Bone marrow (tissue), 2 donors: ENCODE measurements around the gene FAM156A.
"Not testable (repeated sequence)": the region's sequence is repeated elsewhere in the genome, so short reads cannot be mapped to it uniquely, and the experiment has no call there.

Source experiments
- DNase-seq, 2 donors: peaks; one replicate each; lab custom pipeline; 2025; lab: John Stamatoyannopoulos, UW

FAM156A gene, protein sequence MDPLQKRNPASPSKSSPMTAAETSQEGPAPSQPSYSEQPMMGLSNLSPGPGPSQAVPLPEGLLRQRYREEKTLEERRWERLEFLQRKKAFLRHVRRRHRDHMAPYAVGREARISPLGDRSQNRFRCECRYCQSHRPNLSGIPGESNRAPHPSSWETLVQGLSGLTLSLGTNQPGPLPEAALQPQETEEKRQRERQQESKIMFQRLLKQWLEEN

GRCh38 chrX:52958113-52958959 lies at the start of gene FAM156A:
Gene FAM156A, minus strand, starts transcription at chrX:52958518. Its CDS starts 9,930 bp downstream, at chrX:52948588.
- not testable (repeated sequence) for DNase-seq

- DNase-seq: no peak
Measured at GRCh38 chrX:53005327-53005726, 47.0 kb upstream of the FAM156A start.

DNA sequence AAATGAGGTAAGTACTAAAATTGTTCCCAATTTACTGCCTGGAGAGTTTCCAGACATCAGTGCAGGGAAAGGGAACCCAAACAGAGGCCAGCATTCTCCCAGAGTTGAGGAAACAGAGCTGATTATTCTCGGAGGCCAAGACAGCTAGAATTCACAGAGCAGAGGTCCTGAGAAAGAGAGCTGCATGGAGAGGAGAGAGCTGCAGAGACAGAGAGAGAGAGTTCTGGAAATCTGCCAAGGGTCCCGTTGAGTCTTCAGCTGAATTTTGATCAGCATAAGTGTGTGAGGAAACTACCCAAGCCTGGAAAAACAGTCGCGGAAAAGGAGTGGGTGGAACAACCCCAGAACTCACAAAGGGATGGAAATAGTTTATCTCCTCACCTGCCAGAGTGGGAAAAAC lies 46.5 kb upstream of the FAM156A start:
- DNase-seq: no peak

DNA sequence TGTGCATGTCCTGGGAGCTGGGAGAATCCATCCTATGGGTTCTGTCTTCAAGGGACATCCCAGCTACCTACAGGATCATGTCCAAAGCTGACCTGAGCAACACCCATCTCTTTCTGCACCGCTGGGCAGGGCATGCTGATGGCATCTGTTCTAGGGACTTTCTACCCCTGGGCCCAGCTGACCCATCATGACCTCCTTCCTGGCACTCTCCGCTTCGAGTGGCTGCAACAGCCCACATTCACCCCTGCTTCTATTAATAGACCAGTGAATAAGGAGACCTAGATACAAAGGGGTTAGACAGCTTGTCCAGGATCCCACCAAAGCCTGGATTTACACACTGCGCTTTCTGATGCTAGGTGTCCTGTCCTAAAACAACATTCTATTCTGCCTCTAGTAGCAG lies 45.7 kb upstream of the FAM156A start:
- no peak for DNase-seq

- DNase-seq: no peak
Measured at GRCh38 chrX:53003111-53003510, 44.8 kb upstream of the FAM156A start.

GRCh38 chrX:53001958-53002357 lies 43.6 kb upstream of the FAM156A start:
- no peak for DNase-seq

DNA sequence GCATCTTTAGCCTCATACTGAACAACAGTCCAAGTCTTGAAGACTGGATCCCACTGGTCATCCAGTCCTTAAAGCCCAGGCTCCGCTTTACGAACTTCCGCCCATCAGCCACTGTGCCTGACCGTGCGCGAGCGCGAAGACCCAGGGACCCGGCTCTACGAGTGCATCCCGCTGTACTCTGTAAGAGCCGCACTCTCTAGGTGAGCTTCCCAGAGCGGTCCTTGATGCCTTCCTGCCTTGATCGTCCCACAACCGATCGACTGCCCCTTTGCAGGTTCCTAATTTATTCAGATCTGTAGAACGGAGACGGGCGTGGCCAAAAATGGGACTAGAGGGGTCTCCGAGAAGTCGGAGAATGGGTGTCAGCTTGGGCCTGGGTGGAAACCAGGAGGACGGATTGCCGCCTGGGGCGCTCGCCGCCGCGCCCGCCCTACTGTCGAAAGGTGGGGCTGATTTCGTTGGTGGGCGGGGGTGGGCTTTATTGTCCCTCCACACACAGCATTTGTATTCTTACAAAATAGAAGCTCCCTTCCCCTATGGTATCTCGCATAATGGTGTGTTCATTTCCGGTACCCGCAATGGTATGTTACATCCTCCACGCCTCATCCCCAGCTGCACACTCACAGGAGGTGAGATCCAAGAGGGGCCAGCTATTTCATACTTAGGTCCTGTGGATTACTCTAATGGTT lies 42.3 kb upstream of the FAM156A start:
- peak in 1 of 2 donors; percentile 0 for DNase-seq

GRCh38 chrX:52995987-52996331 lies 37.6 kb upstream of the FAM156A start:
- no peak for DNase-seq

GRCh38 chrX:52995135-52995986 lies 37.0 kb upstream of the FAM156A start:
- peak; percentile 81 to 90 for DNase-seq

DNA sequence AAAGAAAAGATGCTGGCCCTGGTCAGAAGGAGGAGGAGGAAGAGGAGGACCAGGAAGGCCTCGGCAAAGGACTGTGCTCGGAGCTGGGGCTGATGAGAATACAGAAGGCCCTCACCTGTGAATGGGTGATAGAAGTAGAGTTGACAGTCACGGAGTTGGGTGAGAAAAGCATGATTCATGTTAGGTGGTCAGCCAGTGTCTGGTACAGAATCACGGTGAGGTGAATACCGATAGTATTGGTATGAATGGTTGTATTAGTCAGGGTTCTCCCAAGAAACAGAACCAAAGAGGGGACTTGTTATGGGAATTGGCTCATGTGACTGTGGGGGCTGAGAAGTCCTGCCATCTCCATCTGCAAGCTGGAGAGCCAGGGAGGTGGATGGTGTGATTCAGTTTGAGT lies 32.5 kb upstream of the FAM156A start:
- no peak for DNase-seq

DNA sequence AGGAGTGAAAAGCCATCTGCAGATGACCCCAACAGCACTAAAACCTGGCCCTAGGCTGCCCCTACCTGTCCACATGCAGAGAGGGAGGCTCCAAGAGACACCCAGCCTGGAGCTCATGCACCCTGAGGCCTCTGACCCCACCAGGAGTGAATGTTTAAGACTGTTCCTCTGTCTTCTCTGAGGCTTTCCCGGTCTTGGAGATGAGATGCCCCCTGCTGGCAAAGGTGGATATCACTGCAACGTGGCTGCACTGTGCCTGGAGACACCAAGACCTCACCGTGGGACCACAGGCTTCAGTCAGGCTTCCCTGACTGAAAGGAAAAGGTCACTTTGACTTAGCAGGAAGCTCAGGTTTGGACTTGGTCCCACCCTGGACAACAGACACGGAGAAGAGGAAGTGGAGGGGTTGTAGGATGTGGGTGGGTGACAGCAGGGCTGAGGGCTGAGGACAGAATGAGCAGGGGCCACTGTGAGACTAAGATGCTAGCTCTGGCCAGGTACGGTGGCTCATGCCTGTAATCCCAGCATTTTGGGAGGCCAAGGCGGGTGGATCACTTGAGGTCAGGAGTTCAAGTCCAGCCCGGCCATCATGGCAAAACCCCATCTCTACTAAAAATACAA lies 31.8 kb upstream of the FAM156A start:
- peak; percentile 0 to 1 for DNase-seq

DNA sequence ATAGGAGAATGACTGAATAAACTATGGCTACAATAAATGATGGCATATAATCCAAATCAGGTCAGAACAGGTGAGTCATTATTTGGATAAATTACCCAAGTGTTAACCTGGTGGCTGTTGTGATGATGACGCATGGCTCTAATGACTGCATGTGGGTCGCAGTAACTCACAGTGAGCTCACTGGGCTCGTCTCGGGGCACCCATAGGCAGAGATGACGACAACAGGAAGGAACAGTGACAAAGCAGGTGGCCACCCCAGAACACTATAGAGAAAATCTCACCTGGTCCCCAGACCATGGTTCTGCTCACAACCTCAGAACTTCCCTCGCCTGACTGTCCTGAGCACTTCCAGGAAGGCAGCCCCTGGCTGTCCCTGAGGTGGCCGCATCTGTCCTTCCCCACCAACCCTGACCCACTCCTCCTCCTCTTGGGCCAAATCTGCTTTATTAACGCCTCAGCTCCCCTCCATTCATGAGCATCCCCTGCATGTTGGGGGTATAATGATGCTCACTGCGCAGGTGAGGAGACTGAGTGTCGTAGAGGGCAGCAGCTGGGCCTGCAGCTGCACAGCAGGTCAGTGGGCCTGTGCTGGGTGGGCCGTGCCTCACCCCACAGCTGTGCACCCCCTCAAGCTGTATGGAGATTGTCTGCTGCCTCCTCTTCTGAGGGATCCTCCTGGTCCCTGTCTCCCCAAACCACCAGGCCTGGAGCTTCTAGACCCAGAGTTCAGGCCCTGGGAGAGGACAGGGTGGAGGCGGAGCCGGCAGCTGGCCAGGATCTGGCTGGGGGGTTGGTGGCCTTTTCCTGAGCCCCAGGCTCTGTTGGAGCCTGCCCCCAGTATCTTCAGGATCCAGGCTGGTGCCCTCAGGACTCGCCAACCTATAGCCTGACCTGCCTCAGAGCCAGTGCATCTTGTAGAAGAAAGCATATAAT lies 30.9 kb upstream of the FAM156A start:
- no peak for DNase-seq

DNA sequence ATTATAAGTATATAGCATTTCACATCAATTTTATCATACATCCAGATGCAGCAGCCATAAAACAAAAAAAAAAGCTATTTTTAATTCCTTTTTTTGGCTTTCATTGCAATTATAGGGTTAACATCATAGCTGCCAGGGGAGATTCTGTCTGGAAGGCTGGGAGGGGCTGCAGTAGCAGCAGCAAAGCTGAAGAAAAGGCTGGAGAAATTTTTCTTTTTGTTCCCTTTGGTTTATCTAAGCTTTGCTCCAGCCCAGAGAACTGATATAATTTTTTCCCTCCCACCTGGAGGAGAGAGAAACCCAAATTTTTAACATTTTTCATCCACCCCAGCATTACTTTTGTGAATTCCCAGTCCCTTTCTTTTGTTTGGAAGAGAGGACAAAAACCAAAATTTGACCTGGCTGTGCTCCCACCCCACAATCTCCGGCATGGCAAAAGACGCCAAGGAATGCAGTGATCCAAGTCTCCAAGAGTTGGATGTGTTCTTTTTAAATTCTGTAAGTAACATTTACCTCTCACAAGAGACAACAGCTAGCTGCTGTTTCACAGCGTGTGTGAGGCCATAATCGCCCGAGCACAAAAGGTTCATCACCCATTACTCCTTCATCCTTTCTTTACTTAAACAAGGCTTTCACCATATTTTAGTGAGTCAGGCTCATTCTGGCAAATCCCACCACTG lies 25.1 kb upstream of the FAM156A start:
- DNase-seq: no peak

DNA sequence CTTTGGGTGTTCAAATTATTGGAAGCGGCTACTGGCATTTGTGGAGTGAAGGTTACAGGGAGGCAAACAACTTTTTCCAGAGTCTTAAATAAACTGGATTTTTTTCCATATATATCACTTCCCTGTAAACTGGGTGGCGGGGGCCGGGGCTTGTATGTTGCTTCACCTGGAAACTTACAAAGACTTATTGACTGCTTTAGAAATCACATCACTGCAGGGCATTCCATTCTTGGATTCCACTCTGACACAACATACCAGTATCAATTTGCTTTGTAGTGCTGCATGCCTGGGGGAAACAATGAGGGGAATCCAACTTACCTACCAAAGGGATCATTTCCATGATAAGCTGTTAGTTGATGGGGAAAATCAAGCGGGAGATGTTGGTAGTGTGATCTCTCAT lies 21.7 kb upstream of the FAM156A start:
- DNase-seq: no peak

DNA sequence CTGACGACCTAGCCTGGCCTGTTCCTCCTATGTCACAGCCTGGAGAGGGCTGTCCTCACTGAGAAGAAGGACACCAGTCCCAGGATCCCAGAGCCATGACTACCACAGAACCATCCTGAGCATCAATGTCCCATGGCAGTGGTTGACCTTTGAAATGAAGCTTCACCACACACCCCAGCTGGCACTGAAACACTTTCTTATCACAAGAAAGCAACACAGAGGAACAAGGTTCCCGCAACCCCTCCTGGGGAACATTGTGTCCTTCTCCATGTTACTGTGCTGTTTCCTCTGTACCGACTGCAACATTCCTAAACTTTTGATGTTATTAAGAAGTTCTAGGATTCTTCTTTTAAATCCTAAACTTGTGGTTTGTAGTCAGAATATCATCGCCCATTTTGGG lies 21.2 kb upstream of the FAM156A start:
- no peak for DNase-seq

DNA sequence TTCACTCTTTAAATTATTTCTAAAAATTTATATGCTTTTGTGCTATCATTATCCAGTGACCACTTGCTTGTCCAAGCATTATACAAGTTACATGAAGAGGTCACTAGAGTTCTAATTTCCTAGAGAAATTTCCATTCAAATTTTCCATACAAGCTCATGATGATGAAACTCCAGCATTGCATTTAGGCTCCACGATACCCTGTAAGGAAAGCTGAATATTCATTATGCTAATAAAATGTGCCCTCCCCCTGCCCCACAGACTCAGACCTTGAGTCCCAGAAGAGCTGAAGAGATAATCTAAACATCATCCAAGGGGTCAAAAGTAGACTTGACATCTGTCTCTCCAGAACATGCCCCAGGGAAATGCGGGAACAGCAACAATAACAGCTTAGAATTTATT lies 19.6 kb upstream of the FAM156A start:
- no peak for DNase-seq

DNA sequence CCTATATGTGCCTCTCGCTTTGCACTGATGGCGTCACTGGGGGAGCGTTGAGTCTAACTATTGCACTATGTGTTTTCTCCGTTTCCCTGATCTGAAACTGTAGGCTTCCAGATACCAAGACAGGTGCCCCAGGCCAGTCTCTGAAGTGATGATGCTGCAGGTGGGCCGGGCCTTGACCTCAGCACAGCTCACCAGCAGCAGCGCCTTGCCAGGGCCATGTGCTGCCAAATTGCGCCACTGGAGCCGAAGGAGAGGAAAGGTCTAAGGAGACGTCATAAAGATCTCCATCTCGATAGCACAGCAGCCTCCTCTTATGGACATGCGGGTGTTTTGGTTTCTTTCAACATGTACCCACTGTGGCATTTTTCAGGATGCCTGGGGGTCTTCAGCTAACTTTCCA lies 17.3 kb upstream of the FAM156A start:
- not testable (repeated sequence) for DNase-seq

DNA sequence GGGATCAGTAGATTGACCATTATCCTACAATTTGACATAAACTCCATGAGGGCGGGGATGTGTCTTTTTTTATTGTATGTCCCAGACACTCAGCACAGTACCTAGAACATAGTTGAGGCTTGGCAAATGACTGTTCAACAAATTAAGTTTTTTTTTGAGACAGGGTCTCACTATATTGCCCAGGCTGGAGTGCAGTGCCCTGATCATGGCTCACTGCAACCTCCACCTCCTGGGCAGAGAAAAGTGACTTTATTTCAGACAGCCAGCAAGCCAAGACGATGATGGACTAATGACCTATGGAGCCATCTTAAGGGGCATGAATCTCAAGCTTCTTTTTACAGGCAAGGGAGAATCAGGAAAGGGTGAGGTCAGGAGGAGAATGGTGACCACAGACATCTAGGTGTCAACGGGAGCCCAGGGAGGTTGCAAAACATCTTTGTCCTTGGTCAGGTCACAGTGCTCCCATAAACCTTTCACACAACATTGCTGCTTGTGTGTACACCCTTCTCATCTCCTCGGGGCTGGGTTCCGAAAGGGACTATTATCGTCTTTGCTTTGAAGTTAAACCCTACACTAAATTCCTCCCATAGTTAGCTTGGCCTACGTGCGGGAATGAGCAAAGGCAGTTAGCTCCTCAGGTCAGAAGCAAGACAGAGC lies 16.1 kb upstream of the FAM156A start:
- not testable (repeated sequence) for DNase-seq

- DNase-seq: not testable (repeated sequence)
Measured at GRCh38 chrX:52967922-52968321, 9.6 kb upstream of the FAM156A start.
